ENCODE data around the gene VCL. TPM values are rescaled to one million over a fixed set of nuclear protein-coding genes. Genes with fewer than 3 reads are reported as not detected.

Gene VCL
- total RNA-seq, 2 donors from 2014 or later, result 99.9 to 179 TPM

DNA sequence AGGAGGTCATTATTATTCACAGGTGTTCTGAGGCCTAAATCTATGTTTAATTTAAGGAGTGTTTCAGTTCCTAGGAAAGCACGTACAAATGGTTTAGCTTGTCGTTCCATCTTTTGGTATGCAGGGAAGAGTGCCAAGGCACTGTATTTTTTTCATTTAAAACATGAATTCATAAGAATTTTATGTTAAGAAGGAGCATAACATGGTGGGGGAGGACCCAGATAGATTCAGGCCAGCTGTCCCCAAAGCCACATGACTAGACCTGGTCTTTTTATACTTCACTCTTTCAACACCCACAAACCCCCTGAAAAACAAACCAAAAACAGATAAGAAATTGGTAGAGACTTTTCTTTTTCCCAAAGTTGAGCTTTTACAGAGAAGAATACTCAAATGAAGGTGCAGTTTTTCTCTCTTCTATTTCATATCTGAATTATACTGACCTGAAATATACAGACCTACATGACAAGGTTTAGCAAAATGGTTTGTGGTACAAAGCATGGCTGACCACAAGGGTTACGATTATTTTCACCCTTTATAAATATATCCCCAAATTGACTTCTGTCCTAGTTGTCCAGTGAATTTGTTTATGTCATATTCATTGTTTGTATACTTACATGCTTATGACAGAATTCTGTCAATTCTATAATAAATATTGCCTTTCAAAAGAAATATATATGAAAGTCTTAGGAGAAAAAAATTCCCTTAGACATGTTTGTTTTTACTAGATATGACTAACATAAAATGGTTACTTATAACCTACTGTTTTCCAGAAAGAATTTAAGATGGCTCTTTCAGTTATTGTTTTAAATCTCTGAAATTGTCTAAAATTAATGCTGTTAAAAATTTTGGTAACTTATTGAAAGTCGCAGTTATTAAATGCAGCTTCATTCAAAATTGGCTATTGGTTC lies 81.4 kb downstream of the VCL start:
- DNase-seq, result no peak
- Histone ChIP-seq H3K9me3 (no peaks in the 10 kb centered on the region), H3K36me3 (peaks cover 6% of the 10 kb centered on the region), H3K9ac (ENCODE audit: low read depth in 2 of 2, low read length in 2 of 2) (no peak overlapping the region), H3K27ac (no peak overlapping the region), H3K4me1 (no peaks in the 10 kb centered on the region), H3K27me3 (no peaks in the 10 kb centered on the region), H3K4me3 (no peak overlapping the region)
- TF ChIP-seq, protein P1, sequence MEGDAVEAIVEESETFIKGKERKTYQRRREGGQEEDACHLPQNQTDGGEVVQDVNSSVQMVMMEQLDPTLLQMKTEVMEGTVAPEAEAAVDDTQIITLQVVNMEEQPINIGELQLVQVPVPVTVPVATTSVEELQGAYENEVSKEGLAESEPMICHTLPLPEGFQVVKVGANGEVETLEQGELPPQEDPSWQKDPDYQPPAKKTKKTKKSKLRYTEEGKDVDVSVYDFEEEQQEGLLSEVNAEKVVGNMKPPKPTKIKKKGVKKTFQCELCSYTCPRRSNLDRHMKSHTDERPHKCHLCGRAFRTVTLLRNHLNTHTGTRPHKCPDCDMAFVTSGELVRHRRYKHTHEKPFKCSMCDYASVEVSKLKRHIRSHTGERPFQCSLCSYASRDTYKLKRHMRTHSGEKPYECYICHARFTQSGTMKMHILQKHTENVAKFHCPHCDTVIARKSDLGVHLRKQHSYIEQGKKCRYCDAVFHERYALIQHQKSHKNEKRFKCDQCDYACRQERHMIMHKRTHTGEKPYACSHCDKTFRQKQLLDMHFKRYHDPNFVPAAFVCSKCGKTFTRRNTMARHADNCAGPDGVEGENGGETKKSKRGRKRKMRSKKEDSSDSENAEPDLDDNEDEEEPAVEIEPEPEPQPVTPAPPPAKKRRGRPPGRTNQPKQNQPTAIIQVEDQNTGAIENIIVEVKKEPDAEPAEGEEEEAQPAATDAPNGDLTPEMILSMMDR (IDR thresholded peaks at IDR 0.05), result no peak
- intact Hi-C loops (cut with DNase I), result no loop called here

DNA sequence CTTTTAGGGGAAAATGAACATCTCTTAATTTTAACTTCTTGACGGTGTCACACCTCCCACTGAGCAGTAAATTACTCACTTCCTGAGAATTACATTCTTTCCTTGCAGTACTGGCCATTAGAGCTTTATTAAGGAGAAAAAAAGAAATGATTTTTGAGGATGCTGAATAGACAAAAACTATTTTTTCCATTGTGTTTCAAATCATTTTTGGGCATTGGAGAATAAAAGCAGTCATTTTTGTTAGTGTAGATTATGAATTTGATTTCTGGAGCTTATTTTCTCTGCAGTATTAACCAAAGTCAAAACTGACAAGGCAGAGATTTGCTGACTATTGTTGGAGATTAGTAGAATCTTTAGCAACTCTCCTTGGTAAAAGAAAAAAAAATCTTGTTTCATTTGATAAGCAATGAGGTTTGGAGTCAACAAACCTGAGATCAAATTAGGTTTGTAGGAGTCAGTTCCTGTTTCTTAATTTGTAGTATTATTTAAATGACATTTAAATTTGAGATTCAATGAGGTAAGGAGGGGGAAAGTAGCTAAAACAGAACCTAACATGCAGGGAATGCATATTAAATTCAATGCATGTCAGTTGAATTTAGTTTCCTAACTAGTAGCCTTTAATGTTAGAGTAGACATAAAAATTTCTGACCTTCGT lies 82.1 kb downstream of the VCL start:
- no peak for DNase-seq
- no peaks in the 10 kb centered on the region for H3K36me3 ChIP-seq
- H3K9me3 ChIP-seq, result no peaks in the 10 kb centered on the region
- H3K27me3 ChIP-seq, result no peaks in the 10 kb centered on the region
- TF ChIP-seq, protein P1 (IDR thresholded peaks at IDR 0.05), result no peak
- H3K9ac ChIP-seq (ENCODE audit: low read depth in 2 of 2, low read length in 2 of 2), result no peak overlapping the region
- no peak overlapping the region for H3K4me3 ChIP-seq
- H3K27ac ChIP-seq, result no peak overlapping the region
- no peaks in the 10 kb centered on the region for H3K4me1 ChIP-seq
- intact Hi-C loops (cut with DNase I), result loop anchor here (2.0 to 10.0 kb wide), 2 partner anchors 125 to 193 kb away; no protein-coding TSS in a partner anchor

- intact Hi-C loops (cut with DNase I), result loop anchor here (2.0 to 10.0 kb wide), 2 partner anchors 126 to 194 kb away; no protein-coding TSS in a partner anchor
- DNase-seq, result peak; percentile 36
- TF ChIP-seq, protein P1 (IDR thresholded peaks at IDR 0.05), result peak; percentile 63
- H3K27me3 ChIP-seq, result no peaks in the 10 kb centered on the region
- H3K4me1 ChIP-seq, result no peaks in the 10 kb centered on the region
- H3K4me3 ChIP-seq, result no peak overlapping the region
- H3K9me3 ChIP-seq, result no peaks in the 10 kb centered on the region
- H3K9ac ChIP-seq (ENCODE audit: low read depth in 2 of 2, low read length in 2 of 2), result no peak overlapping the region
- H3K27ac ChIP-seq, result no peak overlapping the region
- no peaks in the 10 kb centered on the region for H3K36me3 ChIP-seq
These were observed 83.4 kb downstream of the VCL start for GRCh38 chr10:74081192-74081803.

GRCh38 chr10:74081941-74082718 lies 84.2 kb downstream of the VCL start:
- no peak overlapping the region for H3K4me3 ChIP-seq
- no peaks in the 10 kb centered on the region for H3K27me3 ChIP-seq
- no peak overlapping the region for H3K9ac ChIP-seq (ENCODE audit: low read depth in 2 of 2, low read length in 2 of 2)
- intact Hi-C loops (cut with DNase I), result loop anchor here (2.0 to 10.0 kb wide), 2 partner anchors 127 to 195 kb away; no protein-coding TSS in a partner anchor
- TF ChIP-seq, protein P1 (IDR thresholded peaks at IDR 0.05), result no peak
- no peaks in the 10 kb centered on the region for H3K9me3 ChIP-seq
- H3K4me1 ChIP-seq, result no peaks in the 10 kb centered on the region
- H3K27ac ChIP-seq, result no peak overlapping the region
- no peaks in the 10 kb centered on the region for H3K36me3 ChIP-seq
- no peak for DNase-seq

GRCh38 chr10:74083304-74083703 lies 85.4 kb downstream of the VCL start:
- no peak for DNase-seq
- Histone ChIP-seq H3K27me3 (no peaks in the 10 kb centered on the region), H3K9me3 (no peaks in the 10 kb centered on the region), H3K36me3 (no peaks in the 10 kb centered on the region), H3K4me1 (no peaks in the 10 kb centered on the region), H3K27ac (no peak overlapping the region), H3K4me3 (no peak overlapping the region), H3K9ac (ENCODE audit: low read depth in 2 of 2, low read length in 2 of 2) (no peak overlapping the region)
- intact Hi-C loops (cut with DNase I), result loop anchor here (10.0 kb wide), 1 partner anchor 129 kb away; no protein-coding TSS in a partner anchor
- TF ChIP-seq, protein P1 (IDR thresholded peaks at IDR 0.05), result no peak

Measured in colonic mucosa (tissue), 4 donors.